Activated CD8-positive, alpha-beta memory T cell treated with anti-CD3 and anti-CD28 coated beads for 1 hour (primary cell): ENCODE data around the gene DKK1.

Experiments
- DNase-seq, 2 donors: peaks; one replicate each; pipeline ENCODE4 v3.0.0-alpha.2; 2020; ENCODE audit warnings: low read depth in 1 of 2; ENCODE audit errors: extremely low read depth in 1 of 2

Gene DKK1

DNA sequence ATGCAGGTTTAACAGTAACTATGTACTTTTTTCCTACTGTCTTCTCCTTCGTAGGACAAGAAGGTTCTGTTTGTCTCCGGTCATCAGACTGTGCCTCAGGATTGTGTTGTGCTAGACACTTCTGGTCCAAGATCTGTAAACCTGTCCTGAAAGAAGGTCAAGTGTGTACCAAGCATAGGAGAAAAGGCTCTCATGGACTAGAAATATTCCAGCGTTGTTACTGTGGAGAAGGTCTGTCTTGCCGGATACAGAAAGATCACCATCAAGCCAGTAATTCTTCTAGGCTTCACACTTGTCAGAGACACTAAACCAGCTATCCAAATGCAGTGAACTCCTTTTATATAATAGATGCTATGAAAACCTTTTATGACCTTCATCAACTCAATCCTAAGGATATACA lies 2.4 kb downstream of the DKK1 start:
- no peak for DNase-seq

DNA sequence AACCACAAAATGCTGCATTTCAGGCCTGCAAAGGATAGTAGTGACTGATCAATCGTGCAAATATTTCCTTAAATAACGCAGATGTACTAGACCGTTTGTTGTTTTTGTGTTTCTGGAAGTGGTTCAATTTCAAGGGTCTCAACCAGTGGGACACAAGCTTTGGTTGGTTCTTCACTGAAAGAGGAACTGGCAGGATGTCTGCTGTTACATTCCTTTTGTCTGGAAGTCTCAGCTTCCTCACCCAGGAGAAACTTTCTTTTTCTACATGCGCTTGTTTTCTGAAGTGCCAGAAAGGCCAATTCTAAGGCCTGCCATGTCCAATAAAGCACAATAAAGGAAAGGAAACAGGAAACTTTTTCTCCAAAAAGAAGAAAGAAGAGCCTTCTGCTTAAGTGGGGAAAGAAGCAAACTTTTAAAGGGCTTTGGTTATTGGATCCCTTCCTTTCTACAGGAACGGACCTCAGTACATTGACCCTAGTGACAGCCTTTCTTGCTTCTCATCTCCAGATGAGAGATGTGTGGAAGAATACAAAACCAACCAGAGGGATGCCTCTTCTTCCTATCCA lies 4.1 kb downstream of the DKK1 start:
- DNase-seq = no peak

GRCh38 chr10:52318822-52319464 lies 4.9 kb downstream of the DKK1 start:
- no peak for DNase-seq

- no peak for DNase-seq
Measured at GRCh38 chr10:52319926-52320325, 5.8 kb downstream of the DKK1 start.

DNA sequence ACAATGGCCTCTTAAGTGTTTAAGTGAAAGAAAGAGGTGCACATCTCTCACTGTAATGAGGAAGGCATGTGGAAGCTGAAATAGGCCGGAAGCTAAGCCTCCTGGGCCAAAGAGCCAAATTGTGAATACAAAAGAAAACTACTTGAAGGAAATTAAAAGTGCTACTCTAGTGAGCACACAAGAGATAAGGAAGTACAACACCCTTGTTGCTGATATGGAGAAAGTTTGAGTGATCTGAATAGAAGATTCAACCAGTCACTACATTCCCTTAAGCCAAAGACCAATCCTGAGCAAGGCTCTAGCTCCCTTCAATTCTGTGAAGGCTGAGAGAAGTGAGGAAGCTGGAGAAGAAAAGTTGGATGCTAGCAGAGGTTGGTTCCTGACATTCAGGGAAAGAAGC lies 8.2 kb downstream of the DKK1 start:
- no peak for DNase-seq

DNA sequence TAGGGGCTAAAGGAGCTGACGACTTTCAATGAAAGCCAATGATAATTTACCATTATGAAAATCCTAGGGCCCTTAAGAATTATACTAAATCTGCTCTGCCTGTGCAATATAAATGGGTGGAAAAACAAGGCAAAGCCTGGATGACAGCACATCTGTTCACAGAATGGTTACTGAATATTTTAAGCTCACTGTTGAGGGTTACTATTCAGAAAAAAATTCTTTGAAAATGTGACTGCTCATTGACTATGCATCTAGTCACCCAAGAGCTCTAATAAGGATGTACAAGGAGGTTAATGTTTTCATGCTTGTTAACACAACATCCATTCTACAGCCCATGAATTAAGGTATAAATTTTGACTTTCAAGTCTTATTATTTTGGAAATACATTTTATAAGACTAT lies 8.9 kb downstream of the DKK1 start:
- no peak for DNase-seq

GRCh38 chr10:52326382-52326781 lies 12.3 kb downstream of the DKK1 start:
- no peak for DNase-seq

DNA sequence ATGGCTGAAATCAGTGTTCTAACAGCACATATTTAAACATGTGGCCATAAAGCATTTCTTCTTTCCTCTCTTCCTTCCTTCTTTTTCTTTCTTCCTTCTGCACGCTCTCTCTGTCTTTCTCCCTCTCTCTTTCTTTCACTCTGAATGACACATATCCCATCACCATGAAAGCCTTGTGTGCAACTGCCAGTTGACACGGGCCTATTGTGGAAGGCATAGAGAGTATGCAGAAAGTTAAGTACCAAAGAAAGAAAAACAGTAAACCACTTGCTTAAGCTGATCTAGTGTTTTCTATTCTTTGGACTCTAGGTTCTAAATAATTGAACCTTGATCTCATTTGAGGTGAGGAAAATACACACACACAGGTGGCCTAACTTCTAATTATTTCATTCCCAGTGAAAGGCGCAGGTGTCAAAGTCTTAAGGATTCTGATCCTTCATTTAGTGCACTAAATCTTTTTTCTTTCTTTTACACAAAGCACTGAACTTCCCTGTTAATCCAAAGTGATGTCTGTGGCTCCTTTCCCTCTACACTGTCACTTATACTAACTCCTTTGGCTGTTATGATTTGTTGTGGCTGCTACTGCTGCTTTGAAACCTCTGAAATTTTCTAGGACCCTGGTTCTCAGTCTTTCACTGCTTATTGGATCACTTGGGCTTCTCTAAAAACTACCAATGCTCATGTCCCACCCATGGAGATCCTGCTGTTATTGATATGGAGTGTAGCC lies 17.7 kb downstream of the DKK1 start:
- DNase-seq = no peak

DNA sequence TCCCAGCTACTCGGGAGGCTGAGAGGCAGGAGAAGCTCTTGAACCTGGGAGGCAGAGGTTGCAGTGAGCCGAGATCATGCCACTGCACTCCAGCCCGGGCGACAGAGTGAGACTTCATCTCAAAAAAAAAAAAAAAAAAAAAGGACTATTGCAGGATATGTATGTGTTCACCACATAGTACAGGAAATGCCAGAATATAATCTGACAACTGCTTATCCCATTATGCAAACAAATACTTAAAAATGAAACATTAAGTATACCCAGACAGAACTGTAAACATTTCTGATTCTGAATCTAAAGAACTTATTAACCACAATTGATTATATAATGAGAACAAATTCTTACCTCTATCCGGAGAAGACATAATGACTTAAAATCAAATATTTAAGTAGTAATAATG lies 18.7 kb downstream of the DKK1 start:
- no peak for DNase-seq

GRCh38 chr10:52334595-52334994 lies 20.5 kb downstream of the DKK1 start:
- no peak for DNase-seq

- DNase-seq = no peak
Measured at GRCh38 chr10:52335665-52336064, 21.6 kb downstream of the DKK1 start.

DNA sequence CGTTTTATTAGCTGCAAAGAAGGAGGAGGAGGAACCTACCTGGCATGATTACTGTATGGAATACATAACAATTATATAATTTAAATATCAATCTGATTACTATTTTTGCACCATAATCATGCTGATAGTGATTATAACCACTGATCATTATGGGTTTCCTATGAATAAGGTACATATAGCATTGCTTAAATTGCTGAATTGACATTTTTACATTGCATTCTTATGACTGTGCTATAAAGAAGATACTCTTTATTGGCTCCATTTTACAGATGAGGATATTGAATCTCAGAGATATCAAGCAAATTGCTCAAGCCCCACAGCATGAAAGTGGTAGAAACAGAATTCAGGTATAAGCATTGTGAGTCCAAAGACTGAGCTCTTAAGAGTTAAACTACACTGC lies 23.1 kb downstream of the DKK1 start:
- DNase-seq = no peak

- no peak for DNase-seq
Measured at GRCh38 chr10:52343439-52343838, 29.4 kb downstream of the DKK1 start.

DNA sequence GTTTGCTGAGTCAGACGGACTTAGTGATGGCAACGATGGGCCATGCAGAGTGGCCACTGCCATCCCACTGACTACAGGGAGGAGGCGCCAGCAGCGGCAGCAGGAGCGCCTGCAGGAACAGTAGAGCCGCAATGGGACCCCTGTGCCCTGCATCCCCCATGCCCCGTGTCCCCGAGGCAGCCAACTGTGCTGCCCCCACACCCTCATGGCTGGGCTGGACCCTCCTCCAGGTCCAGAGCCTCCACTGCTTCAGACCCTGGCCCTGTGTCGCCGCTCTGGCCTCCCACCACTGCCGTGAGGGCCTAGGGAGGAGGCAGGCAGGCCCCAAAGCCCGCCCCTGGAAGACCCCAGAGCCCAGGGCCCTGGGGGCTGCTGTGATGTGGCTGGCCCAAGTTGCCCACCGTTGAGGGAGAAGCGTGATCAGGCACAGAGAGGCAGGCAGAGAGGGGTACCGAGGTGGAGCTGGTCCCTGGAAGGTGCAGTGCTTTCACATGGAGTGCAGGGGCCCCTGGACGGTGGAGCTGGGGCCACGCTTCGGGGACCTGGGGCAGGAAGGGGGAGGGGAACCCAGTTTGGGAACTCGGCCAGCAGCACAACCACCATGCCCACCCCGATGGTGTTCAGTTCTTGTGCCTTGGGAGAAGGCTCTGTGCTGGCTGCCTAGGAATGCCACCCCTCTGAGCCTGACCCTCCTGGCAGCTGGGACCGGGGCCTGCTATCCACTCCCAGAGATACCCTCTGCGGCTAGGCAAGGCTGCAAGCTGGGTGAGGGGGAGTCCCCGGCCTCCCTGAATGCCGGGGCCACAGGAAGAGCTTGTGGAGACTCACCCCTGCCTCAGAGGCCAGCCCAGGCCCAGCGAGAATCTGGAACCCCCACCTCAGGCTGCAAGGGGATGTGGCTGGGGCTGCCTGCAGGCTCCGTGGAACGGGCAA lies 32.6 kb downstream of the DKK1 start:
- no peak for DNase-seq

- no peak for DNase-seq
Measured at GRCh38 chr10:52347327-52347667, 33.2 kb downstream of the DKK1 start.

- DNase-seq = no peak
Measured at GRCh38 chr10:52348037-52348564, 34.0 kb downstream of the DKK1 start.

- DNase-seq = no peak
Measured at GRCh38 chr10:52351914-52352330, 37.8 kb downstream of the DKK1 start.

GRCh38 chr10:52353205-52353604 lies 39.1 kb downstream of the DKK1 start:
- no peak for DNase-seq

- no peak for DNase-seq
Measured at GRCh38 chr10:52353960-52354394, 39.9 kb downstream of the DKK1 start.

DNA sequence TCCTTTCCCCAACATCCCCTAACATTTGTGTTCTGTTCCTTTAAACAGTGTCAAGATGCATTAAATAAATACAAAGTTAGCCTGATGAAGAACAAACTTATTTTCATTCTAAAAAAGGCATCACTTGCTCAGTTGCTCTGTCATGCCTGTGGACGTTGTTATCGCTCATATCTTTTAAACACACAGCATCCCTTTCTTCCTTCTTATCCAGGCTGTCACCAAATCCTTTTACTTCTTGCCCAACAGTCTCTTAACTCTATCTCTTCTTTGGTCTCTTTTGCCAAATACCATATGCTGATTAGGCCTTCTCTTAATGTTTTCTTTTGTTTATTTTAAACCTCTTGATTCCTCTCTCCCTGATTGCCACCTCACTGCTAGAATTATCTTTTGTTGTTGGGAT lies 43.9 kb downstream of the DKK1 start:
- no peak for DNase-seq

DNA sequence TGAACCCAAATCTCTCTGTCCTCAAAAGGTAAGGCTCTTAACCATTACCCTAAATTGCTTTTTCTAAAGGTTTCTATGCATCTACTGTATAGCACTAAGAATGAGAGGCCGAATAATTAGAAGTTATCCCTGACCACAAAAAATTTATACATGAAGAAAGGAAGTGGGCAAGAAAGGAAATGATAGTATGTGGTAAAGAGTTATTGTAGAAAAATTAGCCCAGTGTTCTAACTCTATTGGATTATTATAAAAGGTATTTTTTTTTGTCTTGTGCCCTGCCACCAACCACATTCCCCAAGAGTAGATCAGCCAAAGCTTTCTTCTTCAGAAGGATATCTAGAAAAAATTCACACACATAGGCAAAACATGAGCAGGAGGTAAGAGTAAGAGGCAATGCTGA lies 45.4 kb downstream of the DKK1 start:
- DNase-seq = no peak
